Measurements from ENCODE around the gene SH3YL1. TPM values are rescaled to one million over a fixed set of nuclear protein-coding genes. Genes with fewer than 3 reads are reported as not detected.
A peak's percentile ranks its signal among the peaks of the same experiment; 100 is the strongest.

Gene SH3YL1
- total RNA-seq, 2 donors from 2014 or later = 31.6 to 37.8 TPM

DNA sequence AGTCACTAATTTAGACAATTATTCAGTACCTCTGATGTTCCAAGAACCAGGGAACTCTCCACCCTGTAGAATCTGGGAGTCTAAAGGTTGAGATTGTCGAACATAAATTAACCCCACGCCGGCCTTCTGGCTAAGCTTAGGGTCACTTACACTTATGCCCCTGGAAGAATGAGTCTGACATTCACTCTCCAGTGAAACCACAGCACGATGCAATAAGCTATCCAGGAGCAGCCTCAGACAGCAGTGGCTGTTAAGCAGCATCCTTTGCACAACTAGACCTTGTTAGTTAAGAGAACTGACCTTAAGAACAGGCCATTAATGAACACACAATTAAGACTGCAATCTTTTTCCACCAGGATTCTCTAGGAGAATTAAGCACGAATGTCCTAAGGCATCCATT is 25.0 kb downstream of the SH3YL1 start:
- DNase-seq (no peak), ATAC-seq (replicated peaks in 1 of 2) (no peak)
- Mint-ChIP-seq H3K4me1 (ENCODE audit: low read depth) (no peaks in the 10 kb centered on the region), H3K9me3 (no peaks in the 10 kb centered on the region), H3K4me3 (no peak overlapping the region), H3K27me3 (ENCODE audit: low read depth) (no peaks in the 10 kb centered on the region), H3K36me3 (ENCODE audit: insufficient read depth in 2 of 2) (peaks cover 8 to 16% of the 10 kb centered on the region in 2 donors), H3K27ac (no peak overlapping the region)

DNA sequence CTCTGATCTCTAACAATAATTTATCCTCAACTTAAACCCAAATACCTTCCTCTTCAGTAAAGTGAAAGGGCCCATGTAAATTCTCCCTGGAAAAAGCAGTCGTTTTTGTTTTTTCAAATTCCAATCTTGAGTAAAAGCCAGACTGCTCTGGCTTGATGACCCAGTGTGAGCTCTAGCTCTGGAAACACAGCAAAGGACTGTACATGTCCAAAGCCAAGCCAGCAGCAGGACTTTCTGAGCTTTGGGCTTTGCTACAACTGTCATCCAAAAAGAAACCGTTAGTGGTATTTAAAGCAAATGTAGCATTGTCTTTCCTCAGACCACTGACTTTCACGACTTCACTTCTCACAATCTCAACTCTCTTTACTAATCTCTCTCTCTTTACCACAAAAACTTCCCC is 25.4 kb downstream of the SH3YL1 start:
- no peaks in the 10 kb centered on the region for H3K4me1 Mint-ChIP-seq (ENCODE audit: low read depth)
- H3K4me3 Mint-ChIP-seq = no peak overlapping the region
- no peak for ATAC-seq (replicated peaks in 1 of 2)
- peaks cover 8 to 16% of the 10 kb centered on the region in 2 donors for H3K36me3 Mint-ChIP-seq (ENCODE audit: insufficient read depth in 2 of 2)
- DNase-seq = no peak
- H3K27me3 Mint-ChIP-seq (ENCODE audit: low read depth) = no peaks in the 10 kb centered on the region
- peak overlapping the region; percentile 29 for H3K27ac Mint-ChIP-seq
- H3K9me3 Mint-ChIP-seq = no peaks in the 10 kb centered on the region

DNA sequence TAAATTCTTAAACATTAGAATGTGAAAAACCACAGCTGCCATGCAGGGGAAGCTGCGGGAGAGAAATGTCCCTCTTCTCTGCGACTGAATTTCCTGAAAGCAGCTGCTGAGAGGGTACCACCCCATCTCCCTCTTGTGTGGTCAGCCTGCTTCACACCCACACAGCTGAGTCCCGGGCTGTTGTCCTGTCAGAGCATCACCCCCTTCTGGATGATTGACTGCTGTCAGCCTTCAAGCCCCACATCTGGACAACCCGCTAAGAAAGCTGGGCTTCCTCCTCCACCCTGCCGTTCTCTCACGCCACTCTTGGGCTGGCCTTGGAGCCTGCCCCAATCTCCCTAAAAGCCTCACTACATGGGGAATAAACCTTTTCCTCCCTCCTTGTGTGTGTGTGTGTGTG is 26.0 kb downstream of the SH3YL1 start:
- H3K4me3 Mint-ChIP-seq = no peak overlapping the region
- ATAC-seq (replicated peaks in 1 of 2) = no peak
- no peaks in the 10 kb centered on the region for H3K4me1 Mint-ChIP-seq (ENCODE audit: low read depth)
- no peaks in the 10 kb centered on the region for H3K27me3 Mint-ChIP-seq (ENCODE audit: low read depth)
- DNase-seq = no peak
- no peak overlapping the region for H3K27ac Mint-ChIP-seq
- no peaks in the 10 kb centered on the region for H3K9me3 Mint-ChIP-seq
- peaks cover 6 to 14% of the 10 kb centered on the region in 2 donors for H3K36me3 Mint-ChIP-seq (ENCODE audit: insufficient read depth in 2 of 2)

DNA sequence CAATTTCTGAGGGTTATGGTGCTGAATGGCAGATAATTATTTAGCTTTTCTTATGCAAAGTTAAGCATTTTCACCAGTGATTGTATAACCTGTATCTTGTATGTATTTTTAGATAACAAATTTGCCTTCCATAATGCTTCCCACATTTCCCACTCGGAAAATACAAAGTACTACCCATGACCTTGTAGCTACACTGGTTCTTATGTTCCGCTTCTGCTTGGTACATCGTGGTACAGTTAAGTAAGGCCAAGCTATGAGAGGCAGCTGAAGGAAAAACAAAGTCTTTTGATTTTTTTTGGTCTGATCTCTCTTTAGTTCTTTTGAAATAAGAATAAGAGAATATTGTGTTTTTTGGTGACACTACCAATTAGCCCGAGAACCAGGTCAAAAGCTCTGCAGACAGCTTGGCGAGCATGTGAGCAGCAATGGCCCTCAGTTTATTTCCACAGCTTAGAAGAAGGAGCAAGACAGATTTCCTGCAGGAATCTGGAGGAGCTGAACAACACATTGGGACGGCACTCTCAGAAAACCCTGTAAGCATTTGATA is 26.8 kb downstream of the SH3YL1 start:
- Mint-ChIP-seq H3K4me3 (no peak overlapping the region), H3K9me3 (no peaks in the 10 kb centered on the region), H3K4me1 (ENCODE audit: low read depth) (no peaks in the 10 kb centered on the region), H3K27ac (no peak overlapping the region), H3K36me3 (ENCODE audit: insufficient read depth in 2 of 2) (peaks cover 6 to 9% of the 10 kb centered on the region in 2 donors), H3K27me3 (ENCODE audit: low read depth) (no peaks in the 10 kb centered on the region)
- ATAC-seq (replicated peaks in 1 of 2) (no peak), DNase-seq (no peak)

DNA sequence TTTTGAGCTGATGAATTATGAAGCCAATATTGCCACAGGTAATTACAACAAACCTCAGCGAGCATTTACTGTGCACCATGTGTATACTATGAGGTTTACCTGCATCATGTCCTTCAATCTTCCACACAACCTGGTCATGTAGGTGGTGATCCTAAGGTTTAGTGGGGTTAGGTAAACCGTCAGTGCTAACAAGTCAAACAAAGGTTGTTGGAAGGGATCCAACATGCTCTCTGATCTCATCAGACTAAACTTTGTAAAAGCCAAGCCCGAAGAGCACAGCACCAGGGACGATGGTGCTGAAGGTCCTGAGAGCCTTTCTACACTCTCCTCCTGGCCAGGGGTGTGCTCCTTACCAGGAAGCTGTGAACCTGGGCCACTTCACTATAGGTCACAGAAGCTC is 29.4 kb downstream of the SH3YL1 start:
- H3K4me1 Mint-ChIP-seq (ENCODE audit: low read depth) = no peaks in the 10 kb centered on the region
- no peaks in the 10 kb centered on the region for H3K27me3 Mint-ChIP-seq (ENCODE audit: low read depth)
- no peak overlapping the region for H3K4me3 Mint-ChIP-seq
- no peak overlapping the region for H3K27ac Mint-ChIP-seq
- H3K36me3 Mint-ChIP-seq (ENCODE audit: insufficient read depth in 2 of 2) = peaks cover 0 to 3% of the 10 kb centered on the region in 2 donors
- H3K9me3 Mint-ChIP-seq = no peaks in the 10 kb centered on the region
- DNase-seq (no peak), ATAC-seq (replicated peaks in 1 of 2) (no peak)

DNA sequence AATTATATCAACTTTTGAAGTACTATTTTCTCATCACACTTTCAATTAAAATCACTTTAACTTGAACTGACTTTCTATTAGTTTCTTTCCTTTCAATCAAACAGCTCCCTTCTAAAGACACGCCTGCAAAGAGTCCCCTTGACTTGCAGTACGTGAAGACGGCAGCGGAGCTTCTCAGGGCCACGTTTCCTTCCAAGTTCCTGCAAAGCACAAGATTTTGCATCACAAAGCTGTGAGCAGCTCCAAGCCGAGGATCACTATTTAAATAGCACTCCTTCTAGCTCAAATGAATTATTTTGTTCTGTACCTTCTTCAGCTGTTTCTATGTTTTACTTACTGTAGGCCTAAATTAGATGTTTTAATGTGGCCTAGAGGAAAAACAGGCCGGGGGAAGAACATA is 30.8 kb downstream of the SH3YL1 start:
- peaks cover 10% of the 10 kb centered on the region for H3K4me1 Mint-ChIP-seq (ENCODE audit: low read depth)
- no peak for ATAC-seq (replicated peaks in 1 of 2)
- H3K9me3 Mint-ChIP-seq = no peaks in the 10 kb centered on the region
- H3K36me3 Mint-ChIP-seq (ENCODE audit: insufficient read depth in 2 of 2) = peaks cover 0 to 3% of the 10 kb centered on the region in 2 donors
- no peak for DNase-seq
- H3K27me3 Mint-ChIP-seq (ENCODE audit: low read depth) = no peaks in the 10 kb centered on the region
- no peak overlapping the region for H3K4me3 Mint-ChIP-seq
- H3K27ac Mint-ChIP-seq = no peak overlapping the region

DNA sequence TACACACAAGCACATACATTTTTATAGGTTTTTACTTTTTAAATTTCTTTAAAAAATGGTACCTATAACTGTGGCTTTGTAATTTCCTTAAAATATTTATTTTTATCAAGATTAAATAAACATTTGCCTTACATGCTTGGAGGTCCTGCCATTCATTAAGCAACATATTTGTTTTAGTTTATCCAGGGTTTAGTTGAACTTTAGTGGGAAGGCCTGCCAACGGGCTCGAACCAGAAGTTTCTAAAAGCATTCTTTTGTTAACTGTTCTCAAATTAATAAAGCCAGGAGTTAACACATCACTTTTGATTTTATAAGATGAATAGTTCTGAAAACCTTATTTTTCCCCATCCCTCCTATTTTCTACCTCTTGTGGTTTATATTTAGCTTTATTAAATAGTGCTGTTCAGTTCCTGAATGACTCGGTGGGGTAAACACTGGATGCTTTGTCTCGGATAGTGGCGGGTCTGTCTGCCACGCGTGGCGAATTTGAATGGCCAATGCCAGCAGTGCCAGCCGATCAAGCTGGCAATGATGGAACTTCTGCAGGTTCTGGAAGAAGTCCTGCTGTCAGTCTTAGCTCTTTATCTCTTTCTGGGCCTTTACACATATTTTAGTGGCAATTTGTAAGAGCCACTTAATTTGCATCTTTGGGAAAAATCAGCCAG is 32.2 kb downstream of the SH3YL1 start:
- no peak for DNase-seq
- H3K4me1 Mint-ChIP-seq (ENCODE audit: low read depth) = peaks cover 17% of the 10 kb centered on the region
- no peaks in the 10 kb centered on the region for H3K9me3 Mint-ChIP-seq
- ATAC-seq (replicated peaks in 1 of 2) = no peak
- H3K27me3 Mint-ChIP-seq (ENCODE audit: low read depth) = no peaks in the 10 kb centered on the region
- peaks cover 4 to 7% of the 10 kb centered on the region in 2 donors for H3K36me3 Mint-ChIP-seq (ENCODE audit: insufficient read depth in 2 of 2)
- no peak overlapping the region for H3K4me3 Mint-ChIP-seq
- peak overlapping the region; percentile 50 for H3K27ac Mint-ChIP-seq

DNA sequence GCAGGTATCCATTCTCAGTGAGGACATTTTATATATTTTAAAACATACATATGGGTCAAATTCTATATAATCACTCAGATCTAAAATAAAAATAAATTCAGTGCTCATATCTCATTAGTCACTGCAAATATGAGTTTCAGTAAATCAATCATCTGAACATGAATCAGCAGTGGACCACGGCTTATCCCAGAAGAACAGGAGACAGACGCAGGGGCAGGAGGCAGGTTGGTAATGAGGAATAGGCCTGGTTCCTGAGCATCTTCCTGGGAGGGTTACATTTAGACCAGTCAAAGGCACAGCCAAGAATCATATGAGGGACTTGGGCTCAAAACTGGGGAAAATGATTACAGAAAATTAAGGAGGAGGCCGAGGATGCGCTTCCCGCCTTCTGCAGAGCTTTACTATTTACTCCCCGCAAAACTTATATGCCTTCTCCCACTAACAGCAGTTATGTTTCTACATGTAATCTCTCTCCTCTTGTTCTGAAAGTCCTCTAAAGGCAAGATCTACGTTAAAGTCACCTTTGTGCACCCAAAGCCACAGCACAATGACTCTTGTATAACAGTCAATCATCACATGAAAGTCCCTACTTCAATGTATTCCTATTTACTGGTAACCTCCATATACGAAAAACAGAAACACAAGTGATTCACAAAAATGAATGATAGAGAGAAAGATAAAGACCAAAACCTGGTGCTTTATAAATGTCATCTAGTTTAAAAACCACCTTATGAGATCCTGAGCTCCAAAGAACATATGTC is 35.1 kb downstream of the SH3YL1 start:
- Mint-ChIP-seq H3K4me1 (ENCODE audit: low read depth) (peaks cover 17% of the 10 kb centered on the region), H3K9me3 (no peaks in the 10 kb centered on the region), H3K27me3 (ENCODE audit: low read depth) (no peaks in the 10 kb centered on the region), H3K27ac (peak overlapping the region; percentile 21), H3K36me3 (ENCODE audit: insufficient read depth in 2 of 2) (peaks cover 4 to 11% of the 10 kb centered on the region in 2 donors), H3K4me3 (peak overlapping the region in 1 of 2 donors; percentile 11)
- ATAC-seq (replicated peaks in 1 of 2) = peak; percentile 67 to 89
- DNase-seq = no peak

DNA sequence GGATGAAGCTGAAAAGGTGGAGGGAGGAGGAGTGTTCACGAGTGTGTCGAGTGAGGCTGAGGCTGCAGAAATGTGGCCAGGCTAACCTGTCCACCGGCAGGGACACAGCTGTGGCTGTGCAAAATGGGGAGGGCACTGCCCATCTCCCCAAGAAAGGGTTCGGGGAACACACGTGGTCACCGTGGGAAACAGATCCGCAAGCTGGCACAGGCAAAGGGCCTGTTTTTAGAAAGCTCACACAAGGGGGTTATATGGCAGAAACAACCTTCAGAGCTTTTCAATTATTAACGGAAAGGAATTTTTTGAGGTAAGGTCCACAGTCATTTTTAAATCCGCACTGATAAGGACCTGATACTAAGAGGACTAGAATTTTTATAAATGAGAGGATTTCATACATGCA is 35.7 kb downstream of the SH3YL1 start:
- DNase-seq (no peak), ATAC-seq (replicated peaks in 1 of 2) (no peak)
- H3K36me3 Mint-ChIP-seq (ENCODE audit: insufficient read depth in 2 of 2) = peaks cover 4 to 10% of the 10 kb centered on the region in 2 donors
- H3K4me1 Mint-ChIP-seq (ENCODE audit: low read depth) = peaks cover 17% of the 10 kb centered on the region
- no peaks in the 10 kb centered on the region for H3K9me3 Mint-ChIP-seq
- H3K4me3 Mint-ChIP-seq = no peak overlapping the region
- no peaks in the 10 kb centered on the region for H3K27me3 Mint-ChIP-seq (ENCODE audit: low read depth)
- H3K27ac Mint-ChIP-seq = no peak overlapping the region

DNA sequence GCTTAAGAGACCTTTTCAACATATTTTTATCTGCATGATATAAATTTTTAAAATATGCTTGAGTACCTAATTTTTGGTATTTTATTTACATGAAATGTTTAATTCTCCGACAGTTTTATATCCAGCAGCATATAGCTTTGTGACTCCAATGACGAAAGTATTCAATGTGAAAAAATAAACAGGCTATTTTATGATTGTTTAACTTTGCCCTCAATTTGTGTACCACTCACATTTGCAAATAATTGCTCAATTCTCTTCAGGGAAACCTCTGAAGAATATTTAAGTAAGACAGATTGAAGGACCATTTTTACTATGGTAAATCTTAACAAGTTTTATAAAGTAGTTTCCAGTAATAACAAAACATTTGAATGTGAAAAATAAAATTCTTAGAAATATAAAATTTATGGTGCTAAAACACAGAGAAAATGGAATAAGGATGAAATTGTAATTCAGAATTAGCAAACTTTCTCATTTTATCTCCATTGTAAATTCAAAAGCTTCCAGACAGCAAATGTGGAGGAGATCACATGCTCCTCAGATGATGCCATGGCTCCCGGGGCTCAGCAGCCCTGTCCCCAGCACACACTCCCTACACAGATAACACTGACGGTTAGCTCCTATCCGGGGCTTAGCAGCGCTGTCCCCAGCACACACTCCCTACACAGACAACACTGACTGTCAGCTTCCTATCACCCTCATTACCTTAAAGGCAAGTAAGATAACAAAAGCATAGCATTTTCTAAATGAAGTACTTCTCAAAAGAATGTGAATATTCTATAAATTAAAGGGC is 39.7 kb downstream of the SH3YL1 start:
- ATAC-seq (replicated peaks in 1 of 2) (no peak), DNase-seq (no peak)
- Mint-ChIP-seq H3K4me3 (no peak overlapping the region), H3K27me3 (ENCODE audit: low read depth) (no peaks in the 10 kb centered on the region), H3K27ac (no peak overlapping the region), H3K4me1 (ENCODE audit: low read depth) (peaks cover 17% of the 10 kb centered on the region), H3K36me3 (ENCODE audit: insufficient read depth in 2 of 2) (peaks cover 4 to 10% of the 10 kb centered on the region in 2 donors), H3K9me3 (no peaks in the 10 kb centered on the region)

DNA sequence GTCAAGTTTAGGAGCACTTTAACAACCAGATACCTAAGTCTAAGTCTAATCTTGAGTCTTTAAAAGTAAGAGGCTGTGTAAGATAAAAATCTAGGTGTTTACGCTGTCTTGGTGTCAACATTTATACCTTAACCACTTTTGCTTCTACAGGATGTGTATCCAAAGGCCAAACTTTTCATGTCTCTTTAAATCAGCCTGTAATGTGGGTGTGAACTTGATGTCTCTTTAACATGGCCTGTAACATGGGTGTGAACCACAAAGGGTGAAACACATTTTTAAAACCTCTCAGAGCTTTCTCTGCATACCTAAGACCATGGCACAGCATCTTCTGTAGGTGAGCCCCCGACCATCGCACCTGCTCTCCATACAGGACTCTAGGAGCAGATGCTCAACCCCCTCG is 40.4 kb downstream of the SH3YL1 start:
- Mint-ChIP-seq H3K36me3 (ENCODE audit: insufficient read depth in 2 of 2) (peaks cover 4 to 10% of the 10 kb centered on the region in 2 donors), H3K4me1 (ENCODE audit: low read depth) (peaks cover 9% of the 10 kb centered on the region), H3K9me3 (no peaks in the 10 kb centered on the region), H3K27ac (no peak overlapping the region), H3K4me3 (no peak overlapping the region), H3K27me3 (ENCODE audit: low read depth) (no peaks in the 10 kb centered on the region)
- DNase-seq = no peak
- no peak for ATAC-seq (replicated peaks in 1 of 2)

DNA sequence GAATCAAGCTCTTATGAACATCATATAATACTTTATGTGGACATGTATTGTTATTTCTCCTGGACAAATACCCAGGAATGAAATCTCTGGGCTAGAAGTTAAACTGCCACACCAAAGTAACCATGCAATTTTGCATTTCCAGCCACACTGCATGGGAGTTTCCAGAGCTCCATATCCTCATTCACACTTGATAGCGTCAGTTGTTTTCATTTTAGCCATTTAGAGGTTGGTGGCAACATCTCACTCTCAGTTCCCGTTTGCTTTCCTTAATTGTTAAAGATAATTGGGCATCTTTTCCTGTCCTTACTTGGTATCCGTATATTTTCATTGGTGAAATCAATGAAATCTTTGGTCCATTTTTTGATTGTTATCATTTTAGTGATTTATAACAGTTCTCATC is 47.8 kb downstream of the SH3YL1 start:
- H3K27ac Mint-ChIP-seq = no peak overlapping the region
- no peaks in the 10 kb centered on the region for H3K4me1 Mint-ChIP-seq (ENCODE audit: low read depth)
- no peak overlapping the region for H3K4me3 Mint-ChIP-seq
- ATAC-seq (replicated peaks in 1 of 2) (no peak), DNase-seq (no peak)
- H3K9me3 Mint-ChIP-seq = peaks cover 0 to 3% of the 10 kb centered on the region in 2 donors
- no peaks in the 10 kb centered on the region for H3K27me3 Mint-ChIP-seq (ENCODE audit: low read depth)
- peaks cover 0 to 5% of the 10 kb centered on the region in 2 donors for H3K36me3 Mint-ChIP-seq (ENCODE audit: insufficient read depth in 2 of 2)
